ENCODE results near the gene SEBOX.
A peak's percentile ranks its signal among the peaks of the same experiment; 100 is the strongest.

SEBOX gene

DNA sequence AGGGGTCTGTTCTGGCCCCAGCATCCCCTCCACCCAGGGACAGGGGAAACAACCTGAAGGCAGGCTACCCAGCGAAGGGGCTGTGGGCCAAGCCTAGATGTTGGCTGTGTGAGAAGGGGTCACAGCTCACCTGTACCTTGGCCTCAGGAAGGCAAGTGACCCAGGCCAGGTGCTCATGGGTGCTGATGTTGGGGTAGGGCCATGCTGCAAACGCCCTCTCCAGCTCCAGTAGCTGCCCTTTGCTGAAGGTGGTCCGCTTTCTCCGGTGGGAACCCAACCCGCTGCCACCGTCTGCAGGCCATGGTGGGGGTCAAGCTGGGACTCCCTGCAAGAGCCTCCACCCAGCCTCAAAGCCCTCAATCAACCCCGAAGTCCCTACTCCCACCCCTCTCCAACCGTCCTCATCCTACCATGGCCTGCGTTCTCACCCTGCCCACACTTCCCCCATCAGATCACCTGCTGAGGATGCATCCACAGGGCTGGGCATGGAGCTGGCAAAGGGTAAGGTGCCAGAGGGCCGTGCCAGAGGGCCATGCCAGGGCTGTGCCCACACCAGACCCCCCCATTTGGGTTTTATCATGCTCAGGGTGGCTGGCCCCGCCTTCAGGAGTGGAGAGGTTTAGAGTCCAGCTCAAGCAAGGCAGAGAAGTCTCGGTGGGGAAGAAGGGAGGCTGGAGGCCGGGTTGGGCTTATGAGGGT is at the start of gene SEBOX:
Gene SEBOX (minus strand): TSS at position 535 of the 699 bp plus-strand sequence. CDS start 48 bp downstream, at position 487.
- no peak for DNase-seq

- DNase-seq: no peak
These were observed 48.8 kb upstream of the SEBOX start for GRCh38 chr17:28413804-28414203.

GRCh38 chr17:28412099-28412498 is 47.1 kb upstream of the SEBOX start:
- no peak for DNase-seq

GRCh38 chr17:28407974-28408306 is 42.9 kb upstream of the SEBOX start:
- DNase-seq: no peak

DNA sequence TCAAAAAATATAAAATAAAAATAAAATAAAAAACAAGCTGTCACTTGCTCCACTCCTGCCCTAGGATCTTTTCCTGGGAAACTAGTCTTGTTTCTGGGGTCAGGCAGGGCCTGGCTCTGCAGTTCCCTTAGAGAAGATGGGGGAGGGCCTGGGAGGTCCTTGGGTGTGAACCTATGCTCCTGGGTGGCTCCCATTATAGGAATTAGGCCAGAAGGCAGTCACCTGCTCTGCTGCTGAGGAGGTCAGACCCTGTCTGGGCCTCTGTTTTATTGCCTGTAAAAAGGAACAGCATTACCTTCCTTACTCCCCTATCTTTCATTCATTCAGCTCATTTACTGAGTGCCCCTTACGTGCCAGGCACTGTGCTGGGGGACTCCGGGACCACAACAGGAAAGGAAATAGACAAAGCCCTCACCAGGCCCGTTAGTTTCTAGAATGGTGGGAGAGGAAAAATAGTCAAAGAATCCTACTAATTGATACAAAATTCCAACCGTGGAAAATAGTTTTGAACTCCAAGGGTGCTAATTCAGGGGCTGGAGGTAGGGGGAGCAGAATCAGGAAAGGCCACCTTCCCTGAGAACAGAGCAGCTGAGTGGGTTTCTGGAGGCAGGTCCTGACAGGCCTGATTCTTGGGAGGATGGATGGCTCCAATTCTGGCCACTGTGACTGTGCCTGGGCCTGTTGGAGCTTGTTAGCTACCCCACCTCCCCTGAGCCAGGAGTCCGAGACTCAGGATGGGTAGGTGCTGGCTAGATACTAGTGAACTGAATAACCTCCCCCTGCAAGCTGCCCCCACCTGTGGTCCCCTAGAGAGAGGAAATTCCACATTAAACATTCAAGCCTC is 42.4 kb upstream of the SEBOX start:
- peak; percentile 78 for DNase-seq

GRCh38 chr17:28406473-28406814 is 41.4 kb upstream of the SEBOX start:
- peak; percentile 10 for DNase-seq

GRCh38 chr17:28405632-28406472 is 40.9 kb upstream of the SEBOX start, which contains the start of gene SLC46A1:
Gene SLC46A1, minus strand, starts transcription at chr17:28406212. Its CDS starts 98 bp downstream, at chr17:28406114.
- DNase-seq: peak; percentile 33

- no peak for DNase-seq
These were observed 40.0 kb upstream of the SEBOX start for GRCh38 chr17:28404812-28405570.

GRCh38 chr17:28404461-28404811 is 39.4 kb upstream of the SEBOX start:
- DNase-seq: no peak

- no peak for DNase-seq
These were observed 39.0 kb upstream of the SEBOX start for GRCh38 chr17:28404007-28404406.

DNA sequence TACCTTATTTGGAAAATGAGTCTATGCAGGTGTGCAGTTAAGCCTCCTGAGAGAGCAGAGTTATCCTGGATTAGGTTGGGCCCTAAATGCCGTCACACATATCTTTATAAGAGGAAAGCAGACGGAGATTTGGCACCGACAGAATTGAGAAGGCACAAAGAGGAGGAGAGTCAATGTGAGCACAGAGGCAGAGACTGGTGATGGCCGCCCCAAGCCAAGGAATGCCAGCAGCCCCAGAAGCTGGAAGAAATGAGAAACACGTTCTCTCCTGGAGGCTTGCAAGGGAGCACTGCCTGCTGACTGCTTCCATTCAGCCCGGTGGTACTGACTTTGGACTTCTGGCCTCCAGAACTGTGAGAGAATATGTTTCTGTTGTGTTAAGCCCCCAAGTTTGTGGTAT is 37.8 kb upstream of the SEBOX start:
- no peak for DNase-seq

DNA sequence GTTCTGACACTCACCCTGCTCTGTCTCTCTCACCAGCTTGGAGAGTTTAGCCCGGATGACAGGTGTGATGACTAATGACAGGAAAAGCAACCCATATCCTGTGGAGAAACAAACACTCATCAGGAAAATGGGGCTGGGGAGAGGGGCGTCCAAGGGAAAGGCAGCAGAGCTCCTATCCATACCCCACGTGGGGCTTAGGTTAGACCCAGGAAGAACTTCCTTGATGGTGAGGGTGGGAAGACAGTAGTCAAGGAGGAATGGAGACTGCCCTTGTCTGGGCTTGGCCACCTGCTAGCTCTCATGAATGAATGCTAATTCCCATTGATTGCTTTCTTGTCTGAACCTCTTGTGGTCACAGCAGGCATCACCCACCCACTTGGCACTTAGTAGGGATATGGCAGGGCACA is 37.2 kb upstream of the SEBOX start:
- no peak for DNase-seq

- no peak for DNase-seq
These were observed 34.8 kb upstream of the SEBOX start for GRCh38 chr17:28399808-28400207.

- DNase-seq: no peak
These were observed 33.4 kb upstream of the SEBOX start for GRCh38 chr17:28398280-28398981.

GRCh38 chr17:28397687-28398279 is 32.8 kb upstream of the SEBOX start:
- DNase-seq: no peak

GRCh38 chr17:28397275-28397674 is 32.3 kb upstream of the SEBOX start:
- no peak for DNase-seq

DNA sequence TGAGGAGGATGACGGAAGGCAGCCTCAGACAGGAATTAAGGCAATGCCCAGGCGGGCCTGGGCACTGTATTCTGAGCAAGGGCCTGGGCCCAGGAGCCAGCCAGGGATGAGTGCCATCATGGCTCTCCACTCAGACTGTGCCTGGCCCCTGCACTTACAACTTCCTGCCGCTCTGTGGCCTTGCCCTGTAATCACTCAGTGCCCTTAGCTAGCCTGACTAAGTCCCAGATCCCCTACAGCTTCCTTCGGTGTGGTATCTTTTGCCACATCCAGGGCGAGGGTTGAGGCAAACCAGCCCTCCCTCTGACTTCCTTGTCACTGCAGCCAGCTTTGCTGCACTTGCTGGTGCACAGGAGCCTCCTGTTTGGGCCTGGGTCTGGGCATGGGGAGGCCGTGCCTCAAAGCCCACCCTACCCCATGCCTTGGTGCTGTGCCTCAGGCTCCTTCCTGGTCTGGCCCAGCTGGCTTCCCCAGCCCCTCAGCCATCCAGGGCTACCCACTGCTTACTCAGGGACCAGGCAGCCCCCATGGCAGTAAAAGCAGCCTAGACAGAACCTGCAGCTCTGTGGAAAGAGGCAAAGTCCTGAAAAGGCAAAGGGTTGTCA is 31.7 kb upstream of the SEBOX start:
- no peak for DNase-seq

- no peak for DNase-seq
These were observed 31.0 kb upstream of the SEBOX start for GRCh38 chr17:28395968-28396367.

DNA sequence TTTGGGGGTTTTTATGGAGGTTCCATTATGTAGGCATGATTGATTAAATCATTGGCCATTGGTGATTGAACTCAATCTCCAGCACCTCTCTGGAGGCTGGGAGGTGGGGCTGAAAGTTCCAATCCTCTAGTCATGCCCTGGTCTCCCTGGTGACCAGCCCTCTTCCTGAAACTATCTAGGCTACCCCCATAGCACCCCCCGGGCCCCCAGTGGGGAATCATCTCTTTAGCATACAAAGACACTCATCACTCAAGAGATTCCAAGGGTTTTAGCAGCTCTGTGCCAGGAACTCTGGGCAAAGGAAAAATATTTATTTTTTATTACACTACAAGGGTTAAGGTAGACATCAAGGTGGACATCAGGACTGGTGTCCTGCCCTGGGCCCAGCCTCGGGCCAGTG is 30.4 kb upstream of the SEBOX start:
- no peak for DNase-seq

- no peak for DNase-seq
These were observed 29.5 kb upstream of the SEBOX start for GRCh38 chr17:28394337-28395116.

All from NCI-H1694 (cell line).